A549 (cell line): ENCODE results near the gene CAPZA3. TPM values are rescaled to one million over a fixed set of nuclear protein-coding genes. Genes with fewer than 3 reads are reported as not detected.

Source experiments
- ATAC-seq, 2 experiments: fragments of 200-7000 bp in 1 of 2; fragments of >200 bp in 1 of 2; cut with Nextera tagmentation in 1 of 2; cut with Tn5 transposase in 1 of 2; 3 replicates each; pipeline versions ENCODE4 v1.8.0 to v1.9.1; 2018 to 2020; ENCODE audit warnings: mild to moderate bottlenecking in 1 of 2, moderate library complexity in 1 of 2
- CTCF ChIA-PET: fragments of 300-600 bp; sonication (Branson Sonifier 250); formaldehyde crosslinking; extraction: SDS; loops from one replicate; lab custom pipeline; 2021; ENCODE audit warnings: antibody characterized with exemption, inconsistent platforms; lab: Yijun Ruan, JAX
- POLR2A ChIA-PET: fragments of 350-600 bp; formaldehyde crosslinking; extraction: SDS; loops from one replicate; lab custom pipeline; 2021; ENCODE audit warnings: antibody characterized with exemption, inconsistent platforms; lab: Yijun Ruan, JAX
- DNase-seq, 2 experiments: peaks; one replicate each; pipeline versions ENCODE4 v3.0.0 to v3.0.0-alpha.2; 2011 to 2016; ENCODE audit warnings: low read depth in 1 of 2, low spot score in 1 of 2
- FAIRE-seq: peaks from 2 replicates; lab custom pipeline; 2011; peaks lifted over from hg19 to GRCh38; lab: Jason Lieb, UNC
- H3K27ac ChIP-seq, 2 experiments: fragments of >200 bp; sonication (Bioruptor Twin); formaldehyde crosslinking; 3 replicates each; pipeline ENCODE4 v1.5.1; 2016 to 2017
- H3K4me1 ChIP-seq: fragments of >200 bp; sonication (Bioruptor Twin); formaldehyde crosslinking; 3 replicates; pipeline ENCODE4 v1.6.1; 2016
- H3K4me2 ChIP-seq: fragments of >200 bp; sonication (Bioruptor Twin); formaldehyde crosslinking; 3 replicates; pipeline ENCODE4 v1.6.1; 2016
- H3K4me3 ChIP-seq: fragments of >200 bp; sonication (Bioruptor Twin); formaldehyde crosslinking; 3 replicates; pipeline ENCODE4 v1.5.1; 2016
- H3K9me3 ChIP-seq: fragments of >200 bp; sonication (Bioruptor Twin); formaldehyde crosslinking; 3 replicates; pipeline ENCODE4 v1.6.1; 2016
- ATOH8 ChIP-seq: fragments of 250-450 bp; sonication (Bioruptor Pico); IDR thresholded peaks from 2 replicates; pipeline ENCODE4 v1.5.0; 2020; ENCODE audit warnings: low read depth, mild to moderate bottlenecking, moderate library complexity
- CBX8 ChIP-seq: fragments of 200-600 bp; sonication (generic); IDR thresholded peaks from 2 replicates; pipeline ENCODE4 v1.6.1; 2016
- CHD2 ChIP-seq: fragments of 150-350 bp; IDR thresholded peaks from 2 replicates; pipeline ENCODE4 v1.6.1; 2014; ENCODE audit warnings: low read length; ENCODE audit not compliant: partially characterized antibody
- CHD4 ChIP-seq: fragments of 200-600 bp; sonication (generic); IDR thresholded peaks from 2 replicates; pipeline ENCODE4 v1.6.1; 2016; ENCODE audit warnings: antibody characterized with exemption, mild to moderate bottlenecking, borderline replicate concordance
- EHMT2 ChIP-seq: fragments of 200-600 bp; sonication (generic); IDR thresholded peaks from 2 replicates; pipeline ENCODE4 v1.6.1; 2016; ENCODE audit warnings: antibody characterized with exemption, low read depth, mild to moderate bottlenecking, moderate library complexity
- EP300 ChIP-seq, 2 experiments: fragments of >200 bp; sonication (Bioruptor Twin); formaldehyde crosslinking; IDR thresholded peaks; 2 replicates in 1 of 2; 3 replicates in 1 of 2; pipeline ENCODE4 v1.6.1; 2016 to 2017
- FOSL2 ChIP-seq, 2 experiments: fragments of 450-650 bp in 1 of 2; fragments of >200 bp in 1 of 2; sonication (Bioruptor Twin) in 1 of 2; formaldehyde crosslinking; IDR thresholded peaks; 2 replicates each; pipeline versions ENCODE4 v1.5.0 to v1.6.1; 2016 to 2020; ENCODE audit warnings: mild to moderate bottlenecking in 1 of 2, moderate library complexity in 1 of 2
- GATA3 ChIP-seq: IDR thresholded peaks from 2 replicates; pipeline ENCODE4 v1.6.1; 2012; ENCODE audit warnings: borderline replicate concordance
- HEYL ChIP-seq: fragments of 250-450 bp; sonication (Bioruptor Pico); IDR thresholded peaks from 2 replicates; pipeline ENCODE4 v1.8.0; 2021; ENCODE audit warnings: mild to moderate bottlenecking, moderate library complexity
- HOXB13 ChIP-seq: fragments of 250-450 bp; sonication (Bioruptor Pico); IDR thresholded peaks from 2 replicates; pipeline ENCODE4 v1.5.0; 2020; ENCODE audit warnings: low read depth, mild to moderate bottlenecking, moderate library complexity
- HOXB5 ChIP-seq: fragments of 250-450 bp; sonication (Bioruptor Pico); IDR thresholded peaks from 2 replicates; pipeline ENCODE4 v1.5.0; 2020; ENCODE audit warnings: mild to moderate bottlenecking, moderate library complexity
- JUN ChIP-seq, 2 experiments: fragments of >200 bp; sonication (Bioruptor Twin); formaldehyde crosslinking; IDR thresholded peaks; 2 replicates in 1 of 2; 3 replicates in 1 of 2; pipeline ENCODE4 v1.6.1; 2016 to 2017
- KDM1A ChIP-seq: fragments of 200-600 bp; sonication (generic); IDR thresholded peaks from 2 replicates; pipeline ENCODE4 v1.6.1; 2016; ENCODE audit warnings: low read depth, mild to moderate bottlenecking
- KDM5A ChIP-seq: fragments of 200-600 bp; sonication (generic); IDR thresholded peaks from 2 replicates; pipeline ENCODE4 v1.6.1; 2016; ENCODE audit warnings: antibody characterized with exemption, mild to moderate bottlenecking
- MAZ ChIP-seq: fragments of 150-350 bp; IDR thresholded peaks from 2 replicates; pipeline ENCODE4 v1.6.1; 2014; ENCODE audit warnings: antibody characterized with exemption, low read depth, low read length, borderline replicate concordance
- NPAS2 ChIP-seq: fragments of 250-450 bp; sonication (Bioruptor Pico); IDR thresholded peaks from 2 replicates; pipeline ENCODE4 v1.8.0; 2022; ENCODE audit warnings: mild to moderate bottlenecking, moderate library complexity, borderline replicate concordance
- NR3C1 ChIP-seq: fragments of >200 bp; sonication (Bioruptor Twin); formaldehyde crosslinking; IDR thresholded peaks from 3 replicates; pipeline ENCODE4 v1.6.1; 2017
- POLR2A ChIP-seq: IDR thresholded peaks from 2 replicates; pipeline ENCODE4 v1.6.1; 2012; ENCODE audit warnings: mild to moderate bottlenecking, low read length
- RNF2 ChIP-seq: fragments of 200-600 bp; sonication (generic); IDR thresholded peaks from 2 replicates; pipeline ENCODE4 v1.6.1; 2016; ENCODE audit warnings: low read depth, mild to moderate bottlenecking, antibody characterized with exemption, moderate library complexity, borderline replicate concordance
- TFCP2L1 ChIP-seq: fragments of 250-450 bp; sonication (Bioruptor Pico); IDR thresholded peaks from 2 replicates; pipeline ENCODE4 v1.5.0; 2021; ENCODE audit warnings: mild to moderate bottlenecking
- ZC3H11A ChIP-seq: fragments of 450-650 bp; IDR thresholded peaks from 2 replicates; pipeline ENCODE4 v1.6.1; 2014; ENCODE audit warnings: antibody characterized with exemption, mild to moderate bottlenecking
- ZSCAN20 ChIP-seq: fragments of 250-450 bp; sonication (Bioruptor Pico); IDR thresholded peaks from 2 replicates; pipeline ENCODE4 v1.8.0; 2022; ENCODE audit warnings: mild to moderate bottlenecking, moderate library complexity
- WGBS: methylation state at CpG from one replicate; pipeline ENCODE4 v1.1.6; 2017; ENCODE audit errors: missing lambda C conversion rate; 5-methylcytosine and 5-hydroxymethylcytosine counted together
- polyA plus RNA-seq, 4 experiments: library from polyadenylated mRNA; depleted of rRNA in 3 of 4; stranded (reverse); fragments of >200 nt; fragmentation: RNase III in 1 of 4; extraction: RNeasy Plus Mini Kit Qiagen cat#74134 plus additional on column Dnase treatment in 1 of 4; gene quantifications; 2 replicates in 3 of 4; 3 replicates in 1 of 4; pipeline ENCODE4 v1.2.3, GENCODE V29; 2011 to 2017
- TF ChIP-seq, protein P1 (sequence below): fragments of 150-350 bp; IDR thresholded peaks from 2 replicates; pipeline ENCODE4 v1.6.1; 2014; ENCODE audit warnings: low read depth, mild to moderate bottlenecking, low read length
- TF ChIP-seq, protein P2 (sequence below): fragments of >200 bp; sonication (Bioruptor Twin); formaldehyde crosslinking; IDR thresholded peaks from 2 replicates; pipeline ENCODE4 v1.6.1; 2016
- TF ChIP-seq, protein P3 (sequence below): IDR thresholded peaks from 2 replicates; pipeline ENCODE4 v1.6.1; 2012
- TF ChIP-seq, protein P4 (sequence below): fragments of 450-650 bp; IDR thresholded peaks from 2 replicates; pipeline ENCODE4 v1.6.1; 2014; ENCODE audit warnings: antibody characterized with exemption
- TF ChIP-seq, protein P5 (sequence below): fragments of 250-450 bp; sonication (Bioruptor Pico); IDR thresholded peaks from 2 replicates; pipeline ENCODE4 v1.5.0; 2021; ENCODE audit warnings: mild to moderate bottlenecking, moderate library complexity, borderline replicate concordance

Gene CAPZA3
- polyA plus RNA-seq, 2 of the 4 experiments (the other 2 are of a cell fraction) = not detected

DNA sequence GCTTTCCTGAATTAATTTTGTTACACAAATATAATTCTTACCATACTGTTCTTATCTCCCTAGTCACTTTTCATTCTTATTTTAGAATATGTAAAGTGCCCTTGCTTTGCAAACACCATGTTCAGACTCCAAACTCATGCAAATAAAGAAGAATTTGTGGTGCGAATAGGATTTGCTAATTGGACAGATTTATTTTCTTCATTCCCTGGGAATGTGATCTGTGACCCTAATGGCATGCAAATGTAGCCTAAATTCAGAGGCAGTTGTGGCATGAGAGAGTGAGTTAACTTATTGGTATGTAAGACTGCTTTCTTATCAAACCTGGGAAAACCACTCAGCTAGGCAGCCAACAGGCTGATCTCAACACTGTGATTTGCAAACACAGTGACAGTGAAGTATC is 10.0 kb downstream of the CAPZA3 start:
- 82% methylated on average over 1 of the region's 1 CpG for WGBS
- H3K4me2 ChIP-seq = no peak overlapping the region
- ATAC-seq (no peak), FAIRE-seq (no peak), DNase-seq (no peak)
- H3K27ac ChIP-seq = no peak overlapping the region
- H3K4me3 ChIP-seq = no peak overlapping the region
- TF ChIP-seq KDM1A (no peak), FOSL2 (IDR thresholded peaks at IDR 0.05) (no peak), FOSL2 (CRISPR knock-in tag; IDR thresholded peaks at IDR 0.05) (no peak)
- POLR2A ChIA-PET = no interaction called here
- no peaks in the 10 kb centered on the region for H3K4me1 ChIP-seq
- CTCF ChIA-PET = no interaction called here
- no peaks in the 10 kb centered on the region for H3K9me3 ChIP-seq

DNA sequence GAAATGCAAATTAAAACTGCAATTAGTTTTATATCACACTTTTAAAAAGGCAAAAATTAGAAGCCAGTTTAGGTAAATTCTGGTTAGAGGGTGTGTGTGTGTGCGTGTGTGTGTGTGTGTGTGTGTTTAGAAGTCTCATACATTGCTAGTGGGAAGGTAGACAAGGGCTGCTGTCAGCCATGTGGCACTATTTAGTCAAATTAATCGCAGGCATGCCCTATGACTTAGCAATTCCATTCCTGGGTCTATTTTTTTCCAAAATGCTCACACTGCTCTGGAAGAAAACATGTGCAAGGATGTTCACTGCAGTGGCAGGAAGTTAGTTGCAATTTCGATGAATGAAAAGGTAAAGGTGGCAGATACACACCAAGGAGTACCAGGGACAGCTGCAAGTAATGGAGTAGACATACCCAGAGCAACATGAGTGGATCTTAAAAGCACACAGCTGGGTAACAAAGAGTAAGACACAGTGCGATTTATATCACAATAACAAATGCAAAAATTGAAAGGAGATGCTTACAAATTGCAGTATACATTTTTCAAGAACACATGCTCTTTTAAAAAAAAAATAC is 11.6 kb downstream of the CAPZA3 start:
- H3K4me2 ChIP-seq = no peak overlapping the region

GRCh38 chr12:18750085-18750484 is 12.2 kb downstream of the CAPZA3 start:
- ChIA-PET CTCF (no interaction called here), POLR2A (no interaction called here)
- 60% methylated on average over 1 of the region's 1 CpG for WGBS
- H3K27ac ChIP-seq = no peak overlapping the region
- FAIRE-seq (no peak), ATAC-seq (no peak), DNase-seq (no peak)
- no peaks in the 10 kb centered on the region for H3K4me1 ChIP-seq
- no peak overlapping the region for H3K4me2 ChIP-seq
- H3K4me3 ChIP-seq = no peak overlapping the region
- H3K9me3 ChIP-seq = no peaks in the 10 kb centered on the region
- TF ChIP-seq CBX8 = no peak
- TF ChIP-seq NR3C1 = no peak
- no peak for TF ChIP-seq CHD4
- TF ChIP-seq, protein P1, sequence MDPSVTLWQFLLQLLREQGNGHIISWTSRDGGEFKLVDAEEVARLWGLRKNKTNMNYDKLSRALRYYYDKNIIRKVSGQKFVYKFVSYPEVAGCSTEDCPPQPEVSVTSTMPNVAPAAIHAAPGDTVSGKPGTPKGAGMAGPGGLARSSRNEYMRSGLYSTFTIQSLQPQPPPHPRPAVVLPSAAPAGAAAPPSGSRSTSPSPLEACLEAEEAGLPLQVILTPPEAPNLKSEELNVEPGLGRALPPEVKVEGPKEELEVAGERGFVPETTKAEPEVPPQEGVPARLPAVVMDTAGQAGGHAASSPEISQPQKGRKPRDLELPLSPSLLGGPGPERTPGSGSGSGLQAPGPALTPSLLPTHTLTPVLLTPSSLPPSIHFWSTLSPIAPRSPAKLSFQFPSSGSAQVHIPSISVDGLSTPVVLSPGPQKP = no peak
- no peak for TF ChIP-seq HOXB5
- TF ChIP-seq HOXB13 (CRISPR knock-in tag) = no peak
- TF ChIP-seq MAZ = no peak
- no peak for TF ChIP-seq KDM1A
- TF ChIP-seq, protein P2, sequence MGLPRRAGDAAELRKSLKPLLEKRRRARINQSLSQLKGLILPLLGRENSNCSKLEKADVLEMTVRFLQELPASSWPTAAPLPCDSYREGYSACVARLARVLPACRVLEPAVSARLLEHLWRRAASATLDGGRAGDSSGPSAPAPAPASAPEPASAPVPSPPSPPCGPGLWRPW = no peak
- no peak for TF ChIP-seq EHMT2
- no peak for TF ChIP-seq HEYL (CRISPR knock-in tag)

More for the DNA sequence above, 11.6 kb downstream of the CAPZA3 start:
- TF ChIP-seq, protein P3, sequence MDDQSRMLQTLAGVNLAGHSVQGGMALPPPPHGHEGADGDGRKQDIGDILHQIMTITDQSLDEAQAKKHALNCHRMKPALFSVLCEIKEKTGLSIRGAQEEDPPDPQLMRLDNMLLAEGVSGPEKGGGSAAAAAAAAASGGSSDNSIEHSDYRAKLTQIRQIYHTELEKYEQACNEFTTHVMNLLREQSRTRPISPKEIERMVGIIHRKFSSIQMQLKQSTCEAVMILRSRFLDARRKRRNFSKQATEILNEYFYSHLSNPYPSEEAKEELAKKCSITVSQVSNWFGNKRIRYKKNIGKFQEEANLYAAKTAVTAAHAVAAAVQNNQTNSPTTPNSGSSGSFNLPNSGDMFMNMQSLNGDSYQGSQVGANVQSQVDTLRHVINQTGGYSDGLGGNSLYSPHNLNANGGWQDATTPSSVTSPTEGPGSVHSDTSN = no peak
- TF ChIP-seq GATA3 (no peak), ATOH8 (no peak), ZSCAN20 (CRISPR knock-in tag) (no peak), NPAS2 (CRISPR knock-in tag) (no peak), RNF2 (no peak), POLR2A (no peak), JUN (IDR thresholded peaks at IDR 0.05) (no peak), ZC3H11A (no peak), EHMT2 (no peak), CHD2 (no peak), HEYL (CRISPR knock-in tag) (no peak), EP300 (IDR thresholded peaks at IDR 0.05) (no peak), TFCP2L1 (CRISPR knock-in tag) (no peak), KDM5A (no peak)
- TF ChIP-seq, protein P4, sequence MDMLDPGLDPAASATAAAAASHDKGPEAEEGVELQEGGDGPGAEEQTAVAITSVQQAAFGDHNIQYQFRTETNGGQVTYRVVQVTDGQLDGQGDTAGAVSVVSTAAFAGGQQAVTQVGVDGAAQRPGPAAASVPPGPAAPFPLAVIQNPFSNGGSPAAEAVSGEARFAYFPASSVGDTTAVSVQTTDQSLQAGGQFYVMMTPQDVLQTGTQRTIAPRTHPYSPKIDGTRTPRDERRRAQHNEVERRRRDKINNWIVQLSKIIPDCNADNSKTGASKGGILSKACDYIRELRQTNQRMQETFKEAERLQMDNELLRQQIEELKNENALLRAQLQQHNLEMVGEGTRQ = no peak
- TF ChIP-seq, protein P1 = no peak
- TF ChIP-seq, protein P5, sequence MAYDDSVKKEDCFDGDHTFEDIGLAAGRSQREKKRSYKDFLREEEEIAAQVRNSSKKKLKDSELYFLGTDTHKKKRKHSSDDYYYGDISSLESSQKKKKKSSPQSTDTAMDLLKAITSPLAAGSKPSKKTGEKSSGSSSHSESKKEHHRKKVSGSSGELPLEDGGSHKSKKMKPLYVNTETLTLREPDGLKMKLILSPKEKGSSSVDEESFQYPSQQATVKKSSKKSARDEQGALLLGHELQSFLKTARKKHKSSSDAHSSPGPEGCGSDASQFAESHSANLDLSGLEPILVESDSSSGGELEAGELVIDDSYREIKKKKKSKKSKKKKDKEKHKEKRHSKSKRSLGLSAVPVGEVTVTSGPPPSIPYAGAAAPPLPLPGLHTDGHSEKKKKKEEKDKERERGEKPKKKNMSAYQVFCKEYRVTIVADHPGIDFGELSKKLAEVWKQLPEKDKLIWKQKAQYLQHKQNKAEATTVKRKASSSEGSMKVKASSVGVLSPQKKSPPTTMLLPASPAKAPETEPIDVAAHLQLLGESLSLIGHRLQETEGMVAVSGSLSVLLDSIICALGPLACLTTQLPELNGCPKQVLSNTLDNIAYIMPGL (CRISPR knock-in tag) = no peak
- TF ChIP-seq, all 56 proteins: peak for 0
- ATAC-seq = no peak
- Histone ChIP-seq H3K9me3 (no peaks in the 10 kb centered on the region), H3K27ac (no peak overlapping the region), H3K4me3 (no peak overlapping the region), H3K4me1 (no peaks in the 10 kb centered on the region)
- CTCF ChIA-PET = no interaction called here
- POLR2A ChIA-PET = no interaction called here
- no peak for FAIRE-seq
- DNase-seq = no peak
- 21% methylated on average over 4 of the region's 4 CpGs for WGBS
